ENCODE data around the gene CRADD. TPM values are rescaled to one million over a fixed set of nuclear protein-coding genes. Genes with fewer than 3 reads are reported as not detected.
"Not testable (repeated sequence)": the region's sequence is repeated elsewhere in the genome, so short reads cannot be mapped to it uniquely, and the experiment has no call there.

CRADD gene
- total RNA-seq, 1 experiment from 2014 or later, result 10.1 TPM

DNA sequence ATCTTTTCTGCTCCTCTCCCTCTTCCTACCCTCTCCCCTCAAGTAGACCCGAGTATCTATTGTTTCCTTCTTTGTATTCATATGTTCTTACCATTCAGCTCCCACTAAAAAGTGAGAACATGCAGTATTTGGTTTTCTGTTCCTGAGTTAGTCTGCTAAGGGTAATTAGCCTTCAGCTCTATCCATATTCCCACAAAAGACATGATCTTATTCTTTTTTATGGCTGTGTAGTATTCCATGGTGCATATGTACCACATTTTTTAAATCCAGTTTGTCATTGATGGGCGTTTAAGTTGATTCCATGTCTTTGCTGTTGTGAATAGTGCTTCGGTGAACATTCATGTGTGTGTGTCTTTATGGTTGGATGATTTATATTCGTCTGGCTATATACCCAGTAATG, 32.2 kb downstream of the CRADD start:
- intact Hi-C loops (cut with micrococcal nuclease; ENCODE audit: unreplicated experiment), result no loop called here
- Mint-ChIP-seq H3K4me1 (ENCODE audit: low read depth, unreplicated experiment) (peaks cover 9% of the 10 kb centered on the region), H3K36me3 (ENCODE audit: insufficient read depth, unreplicated experiment) (no peaks in the 10 kb centered on the region), H3K4me3 (ENCODE audit: low read depth, unreplicated experiment) (no peak overlapping the region), H3K9me3 (ENCODE audit: low read depth, unreplicated experiment) (peaks cover 6% of the 10 kb centered on the region), H3K27me3 (ENCODE audit: unreplicated experiment) (no peaks in the 10 kb centered on the region), H3K27ac (ENCODE audit: unreplicated experiment) (no peak overlapping the region)
- CTCF ChIA-PET, result no interaction called here
- BruUV-seq (replicated peaks), result no TSS peak
- TF ChIP-seq, protein P1, sequence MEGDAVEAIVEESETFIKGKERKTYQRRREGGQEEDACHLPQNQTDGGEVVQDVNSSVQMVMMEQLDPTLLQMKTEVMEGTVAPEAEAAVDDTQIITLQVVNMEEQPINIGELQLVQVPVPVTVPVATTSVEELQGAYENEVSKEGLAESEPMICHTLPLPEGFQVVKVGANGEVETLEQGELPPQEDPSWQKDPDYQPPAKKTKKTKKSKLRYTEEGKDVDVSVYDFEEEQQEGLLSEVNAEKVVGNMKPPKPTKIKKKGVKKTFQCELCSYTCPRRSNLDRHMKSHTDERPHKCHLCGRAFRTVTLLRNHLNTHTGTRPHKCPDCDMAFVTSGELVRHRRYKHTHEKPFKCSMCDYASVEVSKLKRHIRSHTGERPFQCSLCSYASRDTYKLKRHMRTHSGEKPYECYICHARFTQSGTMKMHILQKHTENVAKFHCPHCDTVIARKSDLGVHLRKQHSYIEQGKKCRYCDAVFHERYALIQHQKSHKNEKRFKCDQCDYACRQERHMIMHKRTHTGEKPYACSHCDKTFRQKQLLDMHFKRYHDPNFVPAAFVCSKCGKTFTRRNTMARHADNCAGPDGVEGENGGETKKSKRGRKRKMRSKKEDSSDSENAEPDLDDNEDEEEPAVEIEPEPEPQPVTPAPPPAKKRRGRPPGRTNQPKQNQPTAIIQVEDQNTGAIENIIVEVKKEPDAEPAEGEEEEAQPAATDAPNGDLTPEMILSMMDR (IDR thresholded peaks at IDR 0.05; ENCODE audit: unreplicated experiment), result no peak
- no peak for DNase-seq

- H3K27me3 Mint-ChIP-seq (ENCODE audit: unreplicated experiment), result no peaks in the 10 kb centered on the region
Measured at GRCh38 chr12:93710574-93710926, 33.4 kb downstream of the CRADD start.

GRCh38 chr12:93711502-93711901, 34.3 kb downstream of the CRADD start:
- H3K4me1 Mint-ChIP-seq (ENCODE audit: low read depth, unreplicated experiment); BruUV-seq (replicated peaks); H3K4me3 Mint-ChIP-seq (ENCODE audit: low read depth, unreplicated experiment); intact Hi-C loops (cut with micrococcal nuclease; ENCODE audit: unreplicated experiment); H3K36me3 Mint-ChIP-seq (ENCODE audit: insufficient read depth, unreplicated experiment); CTCF ChIA-PET; H3K9me3 Mint-ChIP-seq (ENCODE audit: low read depth, unreplicated experiment); DNase-seq; H3K27ac Mint-ChIP-seq (ENCODE audit: unreplicated experiment); H3K27me3 Mint-ChIP-seq (ENCODE audit: unreplicated experiment): not testable (repeated sequence)

More at GRCh38 chr12:93710574-93710926, 33.4 kb downstream of the CRADD start:
- no peaks in the 10 kb centered on the region for H3K36me3 Mint-ChIP-seq (ENCODE audit: insufficient read depth, unreplicated experiment)
- CTCF ChIA-PET, result interaction anchor here (0.7 to 0.9 kb wide), 2 partner anchors 150 to 445 kb away, joined by 3 to 6 read pairs; no protein-coding TSS in a partner anchor
- no TSS peak for BruUV-seq (replicated peaks)
- intact Hi-C loops (cut with micrococcal nuclease; ENCODE audit: unreplicated experiment), result no loop called here
- H3K4me3 Mint-ChIP-seq (ENCODE audit: low read depth, unreplicated experiment), result no peak overlapping the region
- peaks cover 9% of the 10 kb centered on the region for H3K4me1 Mint-ChIP-seq (ENCODE audit: low read depth, unreplicated experiment)
- H3K27ac Mint-ChIP-seq (ENCODE audit: unreplicated experiment), result no peak overlapping the region
- DNase-seq, result no peak
- H3K9me3 Mint-ChIP-seq (ENCODE audit: low read depth, unreplicated experiment), result peaks cover 6% of the 10 kb centered on the region
- TF ChIP-seq, protein P1 (IDR thresholded peaks at IDR 0.05; ENCODE audit: unreplicated experiment), result no peak

DNA sequence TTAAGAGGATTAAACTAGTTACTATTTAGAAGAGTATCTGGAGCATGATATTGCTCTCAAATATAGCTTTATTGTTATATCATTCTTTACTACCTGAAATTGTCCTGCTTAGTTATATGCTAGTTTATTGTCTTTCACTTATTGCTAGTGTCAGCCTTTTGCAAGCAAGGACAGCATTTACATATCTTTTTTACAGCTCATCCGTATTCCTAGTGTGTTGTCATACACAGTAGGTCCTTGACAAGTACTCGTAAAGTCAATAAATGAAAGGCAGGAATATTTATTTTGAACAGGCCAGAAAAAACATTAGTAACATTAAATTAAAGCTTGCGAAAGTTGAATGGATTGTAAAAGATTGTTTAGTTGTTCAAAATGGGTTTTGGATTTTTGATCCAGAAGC, 35.0 kb downstream of the CRADD start:
- H3K27ac Mint-ChIP-seq (ENCODE audit: unreplicated experiment), result no peak overlapping the region
- no peak overlapping the region for H3K4me3 Mint-ChIP-seq (ENCODE audit: low read depth, unreplicated experiment)
- no peaks in the 10 kb centered on the region for H3K36me3 Mint-ChIP-seq (ENCODE audit: insufficient read depth, unreplicated experiment)
- no TSS peak for BruUV-seq (replicated peaks)
- TF ChIP-seq, protein P1 (IDR thresholded peaks at IDR 0.05; ENCODE audit: unreplicated experiment), result no peak
- no peaks in the 10 kb centered on the region for H3K27me3 Mint-ChIP-seq (ENCODE audit: unreplicated experiment)
- DNase-seq, result no peak
- H3K9me3 Mint-ChIP-seq (ENCODE audit: low read depth, unreplicated experiment), result peaks cover 6% of the 10 kb centered on the region
- CTCF ChIA-PET, result interaction anchor here (1.1 to 1.2 kb wide), 2 partner anchors 11 to 15 kb away, joined by 3 read pairs; no protein-coding TSS in a partner anchor
- peaks cover 9% of the 10 kb centered on the region for H3K4me1 Mint-ChIP-seq (ENCODE audit: low read depth, unreplicated experiment)
- intact Hi-C loops (cut with micrococcal nuclease; ENCODE audit: unreplicated experiment), result no loop called here

DNA sequence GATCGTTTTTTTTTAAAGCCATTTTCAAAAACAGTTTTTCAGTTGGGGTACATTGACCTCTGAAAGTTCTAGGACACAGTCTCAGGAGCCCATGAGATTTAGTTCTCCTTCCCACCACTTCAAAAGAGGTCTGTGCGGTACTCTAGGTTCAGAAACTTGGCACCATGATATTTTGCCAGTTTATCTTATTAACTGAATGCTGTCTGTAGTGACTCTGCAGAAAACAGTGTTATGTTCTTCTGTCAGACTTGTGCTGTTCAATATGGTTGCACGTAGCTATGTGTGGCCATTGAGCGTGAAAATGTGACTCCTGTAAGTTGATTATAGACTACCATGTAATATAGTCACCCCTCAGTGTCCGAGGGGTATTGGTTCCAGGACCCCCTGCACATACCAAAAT, 35.9 kb downstream of the CRADD start:
- DNase-seq, result no peak
- Mint-ChIP-seq H3K4me1 (ENCODE audit: low read depth, unreplicated experiment) (peaks cover 4% of the 10 kb centered on the region), H3K4me3 (ENCODE audit: low read depth, unreplicated experiment) (no peak overlapping the region), H3K36me3 (ENCODE audit: insufficient read depth, unreplicated experiment) (no peaks in the 10 kb centered on the region), H3K27ac (ENCODE audit: unreplicated experiment) (no peak overlapping the region), H3K27me3 (ENCODE audit: unreplicated experiment) (no peaks in the 10 kb centered on the region), H3K9me3 (ENCODE audit: low read depth, unreplicated experiment) (peaks cover 7% of the 10 kb centered on the region)
- TF ChIP-seq, protein P1 (IDR thresholded peaks at IDR 0.05; ENCODE audit: unreplicated experiment), result no peak
- BruUV-seq (replicated peaks), result no TSS peak
- CTCF ChIA-PET, result interaction anchor here (0.7 to 1.2 kb wide), 3 partner anchors 10 to 238 kb away, joined by 3 read pairs; no protein-coding TSS in a partner anchor
- intact Hi-C loops (cut with micrococcal nuclease; ENCODE audit: unreplicated experiment), result no loop called here
